Activated gamma-delta T cell treated with anti-CD3 and anti-CD28 coated beads, Interleukin-2, amount 50 U/mL, for 16 hours (primary cell): ENCODE measurements around the gene TSPAN5.
"Not testable (repeated sequence)": the region's sequence is repeated elsewhere in the genome, so short reads cannot be mapped to it uniquely, and the experiment has no call there.

Source experiments
- DNase-seq: peaks from one replicate; pipeline ENCODE4 v3.0.0-alpha.2; 2020; ENCODE audit warnings: low read depth

Gene TSPAN5

GRCh38 chr4:98461121-98461865, 197.1 kb downstream of the TSPAN5 start:
- DNase-seq: not testable (repeated sequence)

GRCh38 chr4:98457422-98457821, 201.0 kb downstream of the TSPAN5 start:
- not testable (repeated sequence) for DNase-seq

GRCh38 chr4:98452091-98452490, 206.3 kb downstream of the TSPAN5 start:
- no peak for DNase-seq

GRCh38 chr4:98448908-98449307, 209.5 kb downstream of the TSPAN5 start:
- DNase-seq: no peak

- no peak for DNase-seq
Measured at GRCh38 chr4:98447648-98448047, 210.8 kb downstream of the TSPAN5 start.

- peak; percentile 53 for DNase-seq
Measured at GRCh38 chr4:98446499-98447375, 211.7 kb downstream of the TSPAN5 start.

- DNase-seq: no peak
Measured at GRCh38 chr4:98444371-98444770, 214.0 kb downstream of the TSPAN5 start.

- no peak for DNase-seq
Measured at GRCh38 chr4:98434816-98435215, 223.6 kb downstream of the TSPAN5 start.

GRCh38 chr4:98433691-98434090, 224.7 kb downstream of the TSPAN5 start:
- DNase-seq: no peak

- no peak for DNase-seq
Measured at GRCh38 chr4:98430708-98431403, 227.6 kb downstream of the TSPAN5 start.

GRCh38 chr4:98423009-98423408, 235.4 kb downstream of the TSPAN5 start:
- no peak for DNase-seq

GRCh38 chr4:98421111-98421510, 237.3 kb downstream of the TSPAN5 start:
- no peak for DNase-seq
